Body of pancreas (tissue), 4 donors: ENCODE data around the gene TASOR2. TPM values are rescaled to one million over a fixed set of nuclear protein-coding genes. Genes with fewer than 3 reads are reported as not detected.

Source experiments
- ATAC-seq: fragments of 150-250 bp; one replicate; pipeline ENCODE4 v1.9.1; 2016
- DNase-seq, 4 donors: peaks; one replicate each; pipeline ENCODE4 v3.0.0-alpha.2; 2019
- H3K27ac ChIP-seq, 4 donors: fragments of 200-600 bp; sonication (generic); 1 replicate in 3 of 4; 2 replicates in 1 of 4; pipeline versions ENCODE4 v1.5.1 to v1.6.1; 2016 to 2019; ENCODE audit warnings: mild to moderate bottlenecking in 1 of 4, mixed read lengths in 1 of 4, moderate library complexity in 1 of 4
- H3K27me3 ChIP-seq, 2 donors: fragments of 200-600 bp; sonication (generic); one replicate each; pipeline ENCODE4 v1.6.0; 2016; ENCODE audit warnings: mild to moderate bottlenecking in 1 of 2
- H3K36me3 ChIP-seq, 2 donors: fragments of 200-600 bp; sonication (generic); replicated peaks in 1 of 2; 2 replicates each; pipeline ENCODE4 v1.5.1; 2016; ENCODE audit warnings: low read depth in 2 of 2; ENCODE audit not compliant: insufficient read depth in 1 of 2
- H3K4me1 ChIP-seq: fragments of 200-600 bp; sonication (generic); one replicate; pipeline ENCODE4 v1.6.0; 2016
- H3K4me3 ChIP-seq, 2 donors: fragments of 200-600 bp; sonication (generic); 1 replicate in 1 of 2; 2 replicates in 1 of 2; pipeline ENCODE4 v1.5.1; 2016 to 2019
- H3K9me3 ChIP-seq, 3 donors: fragments of 200-600 bp; sonication (generic); 1 replicate in 2 of 3; 2 replicates in 1 of 3; pipeline ENCODE4 v1.5.1; 2016
- CTCF ChIP-seq, 7 experiments: fragments of 450-650 bp in 4 of 7; fragments of 200-600 bp in 3 of 7; sonication (generic) in 3 of 7; IDR thresholded peaks; one replicate each; pipeline ENCODE4 v1.5.1; 2016 to 2019; ENCODE audit warnings: antibody characterized with exemption in 7 of 7
- POLR2A ChIP-seq, 3 donors: fragments of 450-650 bp; IDR thresholded peaks; one replicate each; pipeline ENCODE4 v1.6.1; 2016; ENCODE audit warnings: antibody characterized with exemption in 3 of 3, mild to moderate bottlenecking in 2 of 3
- WGBS, 2 donors: methylation state at CpG; one replicate each; pipeline ENCODE4 v1.1.5; 2017; 5-methylcytosine and 5-hydroxymethylcytosine counted together
- intact Hi-C: fragments of 100-400 bp; cut with DNase I; formaldehyde crosslinking; loops from one replicate; pipeline ENCODE4 v1.15.1; 2023
- total RNA-seq, 2 donors: library from RNA; depleted of rRNA; stranded (reverse); fragments of >200 nt; gene quantifications; one replicate each; pipeline ENCODE4 v1.1.0, GENCODE V29; 2016

The TASOR2 gene
- total RNA-seq, 2 donors from 2014 or later: 47.2 to 114 TPM

GRCh38 chr10:5670662-5671375 is 13.8 kb upstream of the TASOR2 start:
- DNase-seq (no peak), ATAC-seq (no peak)
- peaks cover 17% of the 10 kb centered on the region for H3K4me1 ChIP-seq
- TF ChIP-seq POLR2A (IDR thresholded peaks at IDR 0.05): no peak
- TF ChIP-seq CTCF (IDR thresholded peaks at IDR 0.05): no peak
- 65 to 76% methylated on average over 8 of the region's 8 CpGs for WGBS, 2 donors
- intact Hi-C loops: no loop called here
- no peaks in the 10 kb centered on the region for H3K36me3 ChIP-seq
- H3K9me3 ChIP-seq: peaks cover 0 to 4% (median 0%) of the 10 kb centered on the region in 3 donors
- no peaks in the 10 kb centered on the region for H3K27me3 ChIP-seq
- no peak overlapping the region for H3K27ac ChIP-seq
- no peak overlapping the region for H3K4me3 ChIP-seq

- TF ChIP-seq CTCF (IDR thresholded peaks at IDR 0.05) (no peak), POLR2A (IDR thresholded peaks at IDR 0.05) (no peak)
- H3K4me3 ChIP-seq: no peak overlapping the region
- WGBS, 2 donors: 69 to 80% methylated on average over 9 of the region's 9 CpGs
- H3K9me3 ChIP-seq: peaks cover 0 to 4% (median 0%) of the 10 kb centered on the region in 3 donors
- no peaks in the 10 kb centered on the region for H3K36me3 ChIP-seq
- no peak overlapping the region for H3K27ac ChIP-seq
- intact Hi-C loops: no loop called here
- no peak for DNase-seq
- ATAC-seq: no peak
- no peaks in the 10 kb centered on the region for H3K4me1 ChIP-seq
- H3K27me3 ChIP-seq: no peaks in the 10 kb centered on the region
Measured at GRCh38 chr10:5678397-5679036, 6.1 kb upstream of the TASOR2 start.

GRCh38 chr10:5679037-5679435 is 5.6 kb upstream of the TASOR2 start:
- H3K27ac ChIP-seq: no peak overlapping the region
- 76% methylated on average over 3 of the region's 3 CpGs for WGBS, 2 donors
- H3K4me1 ChIP-seq: peaks cover 2% of the 10 kb centered on the region
- peaks cover 0 to 4% (median 0%) of the 10 kb centered on the region in 3 donors for H3K9me3 ChIP-seq
- no peaks in the 10 kb centered on the region for H3K36me3 ChIP-seq
- no peaks in the 10 kb centered on the region for H3K27me3 ChIP-seq
- TF ChIP-seq CTCF (IDR thresholded peaks at IDR 0.05) (no peak), POLR2A (IDR thresholded peaks at IDR 0.05) (no peak)
- H3K4me3 ChIP-seq: no peak overlapping the region
- no peak for DNase-seq
- ATAC-seq: no peak
- intact Hi-C loops: no loop called here

DNA sequence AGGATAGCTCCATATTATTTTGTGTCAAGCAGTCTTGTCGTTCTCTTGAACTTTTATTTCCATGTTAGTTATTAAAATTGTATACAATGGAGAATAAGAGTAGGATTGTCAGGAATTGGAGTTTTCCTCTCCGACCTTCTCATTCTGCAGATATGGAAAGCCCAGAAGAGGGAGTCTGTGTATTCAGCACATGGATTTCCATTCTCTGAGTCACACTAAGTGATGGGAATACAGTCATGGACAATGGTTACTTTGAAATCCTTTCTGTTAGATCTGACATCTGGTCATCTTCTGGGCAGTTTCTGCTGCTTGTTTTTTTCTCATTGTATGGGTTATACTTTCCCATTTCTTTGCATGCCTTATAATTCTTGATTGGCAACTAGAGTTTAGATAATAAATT is 5.0 kb upstream of the TASOR2 start:
- intact Hi-C loops: no loop called here
- WGBS, 2 donors: 75 to 78% methylated on average over 2 of the region's 2 CpGs
- Histone ChIP-seq H3K4me1 (peaks cover 6% of the 10 kb centered on the region), H3K27me3 (no peaks in the 10 kb centered on the region), H3K27ac (no peak overlapping the region), H3K36me3 (no peaks in the 10 kb centered on the region), H3K9me3 (peaks cover 0 to under 1% (median 0%) of the 10 kb centered on the region in 3 donors), H3K4me3 (no peak overlapping the region)
- DNase-seq: no peak
- TF ChIP-seq CTCF (IDR thresholded peaks at IDR 0.05): no peak
- no peak for TF ChIP-seq POLR2A (IDR thresholded peaks at IDR 0.05)
- no peak for ATAC-seq
